BLaER1 (cell line): ENCODE data around the gene APPL2.

ENCODE experiments used
- H3K27ac ChIP-seq: shearing (Covaris generic); formaldehyde crosslinking; 2 replicates; pipeline ENCODE4 v1.8.1; 2022
- H3K27me3 ChIP-seq: shearing (Covaris generic); formaldehyde crosslinking; 2 replicates; pipeline ENCODE4 v1.8.1; 2022
- H3K36me3 ChIP-seq: shearing (Covaris generic); formaldehyde crosslinking; 2 replicates; pipeline ENCODE4 v1.8.1; 2022
- H3K4me1 ChIP-seq: shearing (Covaris generic); formaldehyde crosslinking; 2 replicates; pipeline ENCODE4 v1.8.1; 2022
- H3K4me2 ChIP-seq: shearing (Covaris generic); formaldehyde crosslinking; 2 replicates; pipeline ENCODE4 v1.8.1; 2022
- H3K4me3 ChIP-seq: shearing (Covaris generic); formaldehyde crosslinking; 2 replicates; pipeline ENCODE4 v1.8.1; 2022
- H3K9ac ChIP-seq: shearing (Covaris generic); formaldehyde crosslinking; 2 replicates; pipeline ENCODE4 v1.8.1; 2022
- H3K9me3 ChIP-seq: shearing (Covaris generic); formaldehyde crosslinking; 2 replicates; pipeline ENCODE4 v1.8.1; 2022
- H4K20me1 ChIP-seq: shearing (Covaris generic); formaldehyde crosslinking; 2 replicates; pipeline ENCODE4 v1.8.1; 2022
- Cebpa-rat ChIP-seq: shearing (Covaris generic); IDR thresholded peaks from 2 replicates; pipeline ENCODE4 v1.8.1; 2022

The APPL2 gene

DNA sequence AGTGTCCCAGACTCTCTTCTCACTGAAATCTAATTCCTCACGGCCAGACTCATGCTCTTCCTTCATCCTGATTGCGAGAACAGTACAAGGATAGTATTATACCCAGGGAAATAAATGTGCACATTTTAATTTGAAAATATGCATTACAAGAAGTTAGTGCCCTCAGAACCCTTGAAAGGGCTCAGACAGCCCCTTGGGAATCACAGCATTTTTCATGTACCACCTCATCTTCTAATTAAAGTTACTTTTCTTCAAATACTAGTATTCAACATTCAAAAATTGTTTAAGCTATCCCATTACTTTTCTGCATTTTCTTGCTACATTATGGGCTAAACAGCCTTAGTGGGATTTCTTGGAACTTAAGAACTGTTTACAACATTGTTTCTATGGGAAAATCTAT is 1.7 kb upstream of the APPL2 start:
- no peaks in the 10 kb centered on the region for H3K27me3 ChIP-seq
- H3K27ac ChIP-seq, result no peak overlapping the region
- no peaks in the 10 kb centered on the region for H3K36me3 ChIP-seq
- no peak for TF ChIP-seq Cebpa-rat
- H3K4me1 ChIP-seq, result peaks cover 46% of the 10 kb centered on the region
- no peaks in the 10 kb centered on the region for H3K9me3 ChIP-seq
- H3K4me3 ChIP-seq, result no peak overlapping the region
- H3K9ac ChIP-seq, result no peak overlapping the region
- H3K4me2 ChIP-seq, result no peak overlapping the region
- no peaks in the 10 kb centered on the region for H4K20me1 ChIP-seq

DNA sequence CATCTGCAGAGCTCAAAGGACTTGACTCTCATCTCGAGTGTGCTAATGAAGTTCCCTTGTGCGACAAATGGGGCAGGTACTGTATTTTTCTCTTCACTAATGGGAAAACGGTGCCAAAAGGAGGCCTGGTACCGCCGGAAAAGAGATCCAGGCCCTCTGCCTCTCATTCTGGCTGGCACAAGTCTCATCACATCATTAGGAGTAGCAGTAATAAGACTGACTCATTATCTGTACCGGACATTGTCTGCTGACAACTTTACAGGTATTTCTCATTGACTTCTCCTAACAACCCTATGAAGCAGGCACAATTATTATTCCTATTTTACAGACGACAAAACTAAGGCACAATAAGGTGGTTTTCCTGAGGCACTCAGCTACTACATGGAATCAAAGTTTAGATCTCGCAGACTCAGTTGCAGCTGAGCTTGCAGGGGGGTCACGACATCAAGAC is 668 bp downstream of the APPL2 start:
- no peaks in the 10 kb centered on the region for H3K9me3 ChIP-seq
- peak overlapping the region; percentile 94 for H3K27ac ChIP-seq
- H3K4me1 ChIP-seq, result peaks cover 42% of the 10 kb centered on the region
- H3K4me3 ChIP-seq, result peak overlapping the region; percentile 81
- peaks cover 15% of the 10 kb centered on the region; the same call in 1 of the 2 replicates for H3K36me3 ChIP-seq
- peak overlapping the region; percentile 87 for H3K9ac ChIP-seq
- H3K27me3 ChIP-seq, result no peaks in the 10 kb centered on the region
- no peak for TF ChIP-seq Cebpa-rat
- H4K20me1 ChIP-seq, result no peaks in the 10 kb centered on the region
- H3K4me2 ChIP-seq, result peak overlapping the region; percentile 95

DNA sequence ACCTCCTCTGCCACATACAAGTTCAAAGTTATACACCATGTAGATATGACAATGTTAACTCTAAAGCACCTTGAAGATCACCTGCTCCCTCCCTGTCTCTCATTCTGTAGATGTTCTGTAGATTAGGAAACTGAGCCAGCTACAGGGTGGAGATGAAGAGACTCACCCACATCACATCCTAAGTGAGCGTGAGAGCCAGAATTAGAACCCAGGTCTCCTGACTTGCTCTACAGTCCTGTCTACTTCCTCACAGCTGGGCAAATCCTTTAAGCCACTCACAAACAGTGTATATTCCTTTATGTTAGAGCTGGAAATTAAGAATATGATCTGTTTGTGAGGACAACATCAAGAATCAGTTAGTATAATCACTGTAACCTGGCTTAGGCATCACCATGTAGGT is 1.8 kb downstream of the APPL2 start:
- peak overlapping the region; percentile 81; the same call in 1 of the 2 replicates for H3K4me3 ChIP-seq
- peak overlapping the region; percentile 95 for H3K4me2 ChIP-seq
- no peaks in the 10 kb centered on the region for H3K27me3 ChIP-seq
- H4K20me1 ChIP-seq, result no peaks in the 10 kb centered on the region
- H3K9me3 ChIP-seq, result no peaks in the 10 kb centered on the region
- H3K27ac ChIP-seq, result no peak overlapping the region
- H3K9ac ChIP-seq, result peak overlapping the region; percentile 87
- H3K36me3 ChIP-seq, result peaks cover 20% of the 10 kb centered on the region
- peaks cover 35% of the 10 kb centered on the region for H3K4me1 ChIP-seq
- TF ChIP-seq Cebpa-rat, result no peak

GRCh38 chr12:105233041-105233905 is 2.7 kb downstream of the APPL2 start:
- peak overlapping the region; percentile 95 for H3K4me2 ChIP-seq

DNA sequence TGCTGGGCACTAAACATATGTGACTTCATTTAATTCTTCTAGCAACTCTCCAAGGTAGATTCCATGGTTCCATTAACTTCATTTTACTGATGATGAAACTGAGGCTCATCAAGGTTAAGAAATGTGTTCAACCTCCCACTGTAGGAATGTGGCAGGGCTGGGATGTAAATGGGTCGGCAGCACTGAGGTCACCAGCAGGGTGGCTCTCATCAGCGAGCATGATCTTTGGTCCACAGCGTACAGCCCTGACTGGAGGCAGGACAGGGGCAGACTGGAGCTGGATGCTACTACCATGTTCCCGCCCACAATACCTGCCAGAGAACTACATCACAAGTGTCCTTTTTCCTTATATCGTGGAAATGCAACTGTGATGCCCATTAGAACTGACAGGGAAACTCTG is 4.6 kb downstream of the APPL2 start:
- H4K20me1 ChIP-seq, result no peaks in the 10 kb centered on the region
- peaks cover 30% of the 10 kb centered on the region for H3K4me1 ChIP-seq
- no peak overlapping the region for H3K9ac ChIP-seq
- H3K27ac ChIP-seq, result no peak overlapping the region
- peaks cover 41% of the 10 kb centered on the region for H3K36me3 ChIP-seq
- no peak for TF ChIP-seq Cebpa-rat
- H3K4me2 ChIP-seq, result no peak overlapping the region
- no peaks in the 10 kb centered on the region for H3K27me3 ChIP-seq
- H3K4me3 ChIP-seq, result no peak overlapping the region
- H3K9me3 ChIP-seq, result no peaks in the 10 kb centered on the region

More at GRCh38 chr12:105233041-105233905, 2.7 kb downstream of the APPL2 start:
- peaks cover 29% of the 10 kb centered on the region for H3K36me3 ChIP-seq
- no peaks in the 10 kb centered on the region for H3K9me3 ChIP-seq
- H4K20me1 ChIP-seq, result no peaks in the 10 kb centered on the region
- H3K4me3 ChIP-seq, result no peak overlapping the region
- no peaks in the 10 kb centered on the region for H3K27me3 ChIP-seq
- H3K27ac ChIP-seq, result no peak overlapping the region
- peaks cover 35% of the 10 kb centered on the region for H3K4me1 ChIP-seq
- no peak for TF ChIP-seq Cebpa-rat
- no peak overlapping the region for H3K9ac ChIP-seq

- H3K9me3 ChIP-seq, result no peaks in the 10 kb centered on the region
- no peak for TF ChIP-seq Cebpa-rat
- H3K36me3 ChIP-seq, result peaks cover 41% of the 10 kb centered on the region
- H3K4me3 ChIP-seq, result no peak overlapping the region
- no peaks in the 10 kb centered on the region for H4K20me1 ChIP-seq
- no peak overlapping the region for H3K27ac ChIP-seq
- H3K4me2 ChIP-seq, result no peak overlapping the region
- no peak overlapping the region for H3K9ac ChIP-seq
- H3K27me3 ChIP-seq, result no peaks in the 10 kb centered on the region
- peaks cover 38% of the 10 kb centered on the region for H3K4me1 ChIP-seq
Measured at GRCh38 chr12:105229371-105229770, 6.6 kb downstream of the APPL2 start.

- Histone ChIP-seq H3K9me3 (no peaks in the 10 kb centered on the region), H3K4me3 (no peak overlapping the region), H3K36me3 (peaks cover 44% of the 10 kb centered on the region), H3K9ac (no peak overlapping the region), H3K27ac (no peak overlapping the region), H3K27me3 (no peaks in the 10 kb centered on the region), H3K4me2 (no peak overlapping the region), H4K20me1 (no peaks in the 10 kb centered on the region), H3K4me1 (peaks cover 34% of the 10 kb centered on the region)
- no peak for TF ChIP-seq Cebpa-rat
Measured at GRCh38 chr12:105228966-105229365, 7.0 kb downstream of the APPL2 start.

- H3K9ac ChIP-seq, result no peak overlapping the region
- no peak overlapping the region for H3K27ac ChIP-seq
- H3K4me1 ChIP-seq, result peaks cover 29% of the 10 kb centered on the region
- H4K20me1 ChIP-seq, result no peaks in the 10 kb centered on the region
- H3K36me3 ChIP-seq, result peaks cover 49% of the 10 kb centered on the region
- H3K4me2 ChIP-seq, result no peak overlapping the region
- H3K27me3 ChIP-seq, result no peaks in the 10 kb centered on the region
- no peak for TF ChIP-seq Cebpa-rat
- no peak overlapping the region for H3K4me3 ChIP-seq
- H3K9me3 ChIP-seq, result no peaks in the 10 kb centered on the region
Measured at GRCh38 chr12:105228494-105228893, 7.5 kb downstream of the APPL2 start.

- Histone ChIP-seq H3K9me3 (no peaks in the 10 kb centered on the region), H3K27ac (no peak overlapping the region), H3K27me3 (no peaks in the 10 kb centered on the region), H4K20me1 (0 out of 2 replicates have a peak, but pooled peaks cover under 1% of the 10 kb centered on the region), H3K9ac (no peak overlapping the region), H3K4me3 (no peak overlapping the region), H3K4me1 (peaks cover 28% of the 10 kb centered on the region), H3K36me3 (peaks cover 55% of the 10 kb centered on the region), H3K4me2 (no peak overlapping the region)
- no peak for TF ChIP-seq Cebpa-rat
Measured at GRCh38 chr12:105227879-105228278, 8.1 kb downstream of the APPL2 start.

DNA sequence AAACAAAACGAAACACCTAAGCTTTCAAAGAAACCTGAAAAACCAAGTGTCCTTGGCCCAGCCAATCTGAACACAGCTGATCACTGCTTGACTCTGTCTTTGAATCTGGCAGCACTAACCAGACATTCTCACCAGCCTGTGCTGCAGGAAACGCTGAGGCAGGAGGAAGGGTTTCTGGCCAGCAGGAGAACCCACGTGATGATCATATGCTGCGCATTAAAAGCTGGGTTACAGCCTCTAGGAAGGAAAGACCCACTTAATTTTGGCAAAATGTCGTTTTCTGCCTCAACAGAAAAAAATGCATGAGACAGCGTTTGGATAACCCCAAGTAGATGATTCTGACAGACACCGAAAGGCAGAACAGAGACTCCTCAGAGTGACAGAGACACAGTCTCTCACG is 9.8 kb downstream of the APPL2 start:
- Histone ChIP-seq H3K9me3 (no peaks in the 10 kb centered on the region), H4K20me1 (0 out of 2 replicates have a peak, but pooled peaks cover 6% of the 10 kb centered on the region), H3K27me3 (no peaks in the 10 kb centered on the region), H3K4me3 (no peak overlapping the region), H3K9ac (no peak overlapping the region), H3K27ac (no peak overlapping the region), H3K36me3 (peaks cover 58% of the 10 kb centered on the region), H3K4me1 (peaks cover 34% of the 10 kb centered on the region), H3K4me2 (peak overlapping the region; percentile 25)
- TF ChIP-seq Cebpa-rat, result no peak
